Putamen (tissue), 1 donor: ENCODE measurements around the gene DNAJC4.
A peak's percentile ranks its signal among the peaks of the same experiment; 100 is the strongest.

ENCODE experiments used
- DNase-seq: peaks from one replicate; pipeline ENCODE4 v3.0.0-alpha.2; 2016; ENCODE audit warnings: low spot score

Gene DNAJC4

GRCh38 chr11:64258946-64259532, 28.7 kb downstream of the DNAJC4 start:
- DNase-seq: no peak

GRCh38 chr11:64259533-64260067, 29.3 kb downstream of the DNAJC4 start:
- DNase-seq: no peak

- DNase-seq: no peak
Measured at GRCh38 chr11:64260147-64260708, 29.9 kb downstream of the DNAJC4 start.

GRCh38 chr11:64261556-64262080, 31.3 kb downstream of the DNAJC4 start:
- no peak for DNase-seq

- no peak for DNase-seq
Measured at GRCh38 chr11:64262271-64263002, 32.1 kb downstream of the DNAJC4 start.

GRCh38 chr11:64263021-64263946, 32.9 kb downstream of the DNAJC4 start:
- no peak for DNase-seq

- DNase-seq: no peak
Measured at GRCh38 chr11:64263947-64264317, 33.6 kb downstream of the DNAJC4 start.

GRCh38 chr11:64264371-64264852, 34.1 kb downstream of the DNAJC4 start:
- no peak for DNase-seq

- DNase-seq: no peak
Measured at GRCh38 chr11:64265176-64266160, 35.1 kb downstream of the DNAJC4 start.

- no peak for DNase-seq
Measured at GRCh38 chr11:64266339-64266738, 36.0 kb downstream of the DNAJC4 start.

GRCh38 chr11:64267207-64267945, 37.0 kb downstream of the DNAJC4 start:
- no peak for DNase-seq

- no peak for DNase-seq
Measured at GRCh38 chr11:64268025-64268892, 37.9 kb downstream of the DNAJC4 start.

- no peak for DNase-seq
Measured at GRCh38 chr11:64268893-64269539, 38.7 kb downstream of the DNAJC4 start.

- DNase-seq: peak; percentile 100
Measured at GRCh38 chr11:64269540-64270220, 39.3 kb downstream of the DNAJC4 start.

- DNase-seq: no peak
Measured at GRCh38 chr11:64275031-64275800, 44.9 kb downstream of the DNAJC4 start.

GRCh38 chr11:64275841-64276240, 45.5 kb downstream of the DNAJC4 start:
- no peak for DNase-seq
